ENCODE measurements around the gene TTLL8. TPM values are rescaled to one million over a fixed set of nuclear protein-coding genes. Genes with fewer than 3 reads are reported as not detected.

The TTLL8 gene
- total and polyA plus RNA-seq, 5 donors, result not detected

GRCh38 chr22:49971232-49972162, 86.6 kb downstream of the TTLL8 start:
- 8% methylated on average over 81 of the region's 81 CpGs for WGBS
- peaks cover 12% of the 10 kb centered on the region for H3K4me1 ChIP-seq (ENCODE audit: control insufficient read depth, insufficient read depth, low read length)

GRCh38 chr22:49970528-49971231, 87.4 kb downstream of the TTLL8 start:
- no peaks in the 10 kb centered on the region for H3K9me3 ChIP-seq (ENCODE audit: control insufficient read depth, low read length)
- peaks cover 14% of the 10 kb centered on the region for H3K4me1 ChIP-seq (ENCODE audit: control insufficient read depth, insufficient read depth, low read length)
- peak overlapping the region; percentile 71 for H3K27ac ChIP-seq (ENCODE audit: low read length)
- no peaks in the 10 kb centered on the region for H3K27me3 ChIP-seq (ENCODE audit: control insufficient read depth, insufficient read depth)
- peak overlapping the region; percentile 38 for H3K4me3 ChIP-seq (ENCODE audit: low read length)
- ATAC-seq, result peak; percentile 86 to 93
- intact Hi-C loops (cut with DNase I), result loop anchor here in 2 of 4 donors (5.0 kb wide), 1 partner anchor 38 kb away; no protein-coding TSS in a partner anchor
- DNase-seq, result peak; percentile 96 to 98 (median 97)
- 9% methylated on average over 32 of the region's 32 CpGs for WGBS

More at GRCh38 chr22:49971232-49972162, 86.6 kb downstream of the TTLL8 start:
- intact Hi-C loops (cut with DNase I), result loop anchor here in 2 of 4 donors (5.0 kb wide), 1 partner anchor 39 kb away; no protein-coding TSS in a partner anchor
- DNase-seq (peak; percentile 92 to 94 (median 93)), ATAC-seq (peak; percentile 78 to 83)
- peak overlapping the region; percentile 38 for H3K4me3 ChIP-seq (ENCODE audit: low read length)
- H3K27ac ChIP-seq (ENCODE audit: low read length), result peak overlapping the region; percentile 71
- no peaks in the 10 kb centered on the region for H3K9me3 ChIP-seq (ENCODE audit: control insufficient read depth, low read length)
- no peaks in the 10 kb centered on the region for H3K27me3 ChIP-seq (ENCODE audit: control insufficient read depth, insufficient read depth)

GRCh38 chr22:49969751-49970527, 88.2 kb downstream of the TTLL8 start:
- Histone ChIP-seq H3K27ac (ENCODE audit: low read length) (peak overlapping the region; percentile 28), H3K4me3 (ENCODE audit: low read length) (no peak overlapping the region), H3K9me3 (ENCODE audit: control insufficient read depth, low read length) (no peaks in the 10 kb centered on the region), H3K27me3 (ENCODE audit: control insufficient read depth, insufficient read depth) (no peaks in the 10 kb centered on the region), H3K4me1 (ENCODE audit: control insufficient read depth, insufficient read depth, low read length) (peaks cover 13% of the 10 kb centered on the region)
- intact Hi-C loops (cut with DNase I), result loop anchor here in 2 of 4 donors (5.0 kb wide), 1 partner anchor 38 kb away; no protein-coding TSS in a partner anchor
- ATAC-seq, result no peak
- DNase-seq, result peak; percentile 22 to 63 (median 50)
- 90% methylated on average over 8 of the region's 8 CpGs for WGBS

GRCh38 chr22:49968831-49969661, 89.1 kb downstream of the TTLL8 start:
- Histone ChIP-seq H3K27ac (ENCODE audit: low read length) (peak overlapping the region; percentile 1), H3K9me3 (ENCODE audit: control insufficient read depth, low read length) (no peaks in the 10 kb centered on the region), H3K4me3 (ENCODE audit: low read length) (no peak overlapping the region), H3K27me3 (ENCODE audit: control insufficient read depth, insufficient read depth) (no peaks in the 10 kb centered on the region), H3K4me1 (ENCODE audit: control insufficient read depth, insufficient read depth, low read length) (peaks cover 13% of the 10 kb centered on the region)
- DNase-seq, result peak; percentile 35 to 66 (median 60)
- WGBS, result 96% methylated on average over 16 of the region's 16 CpGs
- no peak for ATAC-seq
- intact Hi-C loops (cut with DNase I), result no loop called here

Other genes starting within 250 kb of the TTLL8 start
- gene BRD1, start 230.4 kb downstream of the TTLL8 start, total RNA-seq, result 10 to 100 TPM; 17.7 to 19.4 (median 18.3) TPM
- 16.3 TPM for gene BRD1, start 230.4 kb downstream of the TTLL8 start, polyA plus RNA-seq
- 1 to 10 TPM; 3.4 to 5.3 (median 4.1) TPM for gene ZBED4, start 204.5 kb downstream of the TTLL8 start, total RNA-seq
- gene ZBED4, start 204.5 kb downstream of the TTLL8 start, polyA plus RNA-seq, result 2.3 TPM
- 10 to 100 TPM; 13.2 to 19.7 (median 17.4) TPM for gene ALG12, start 139.9 kb downstream of the TTLL8 start, total RNA-seq
- gene ALG12, start 139.9 kb downstream of the TTLL8 start, polyA plus RNA-seq, result 13.0 TPM
- gene CRELD2, start 139.7 kb downstream of the TTLL8 start, total RNA-seq, result 10 to 100 TPM; 22.1 to 40.0 (median 26.8) TPM
- gene CRELD2, start 139.7 kb downstream of the TTLL8 start, polyA plus RNA-seq, result 21.8 TPM
- 10 to 100 TPM; 39.9 to 55.8 (median 49.9) TPM for gene PIM3, start 97.5 kb downstream of the TTLL8 start, total RNA-seq
- gene PIM3, start 97.5 kb downstream of the TTLL8 start, polyA plus RNA-seq, result 39.0 TPM
- gene IL17REL, start 45.5 kb downstream of the TTLL8 start, total RNA-seq, result under 1 TPM in 1 of 4 donors, not detected in 3; 0.06 TPM
- not detected for gene IL17REL, start 45.5 kb downstream of the TTLL8 start, polyA plus RNA-seq
- gene MLC1, start 27.1 kb upstream of the TTLL8 start, total RNA-seq, result under 1 TPM in 3 of 4 donors, not detected in 1; 0.14 to 0.71 (median 0.14) TPM
- gene MLC1, start 27.1 kb upstream of the TTLL8 start, polyA plus RNA-seq, result 1.2 TPM
- under 1 TPM; 0.29 to 0.62 (median 0.53) TPM for gene MOV10L1, start 31.7 kb upstream of the TTLL8 start, total RNA-seq
- gene MOV10L1, start 31.7 kb upstream of the TTLL8 start, polyA plus RNA-seq, result 0.63 TPM
- 1 to 10 TPM in 2 of 4 donors, under 1 TPM in 2; 0.43 to 2.1 (median 1.3) TPM for gene PANX2, start 112.4 kb upstream of the TTLL8 start, total RNA-seq
- gene PANX2, start 112.4 kb upstream of the TTLL8 start, polyA plus RNA-seq, result 0.68 TPM
- 10 to 100 TPM; 16.7 to 23.2 (median 20.7) TPM for gene TRABD, start 127.6 kb upstream of the TTLL8 start, total RNA-seq
- gene TRABD, start 127.6 kb upstream of the TTLL8 start, polyA plus RNA-seq, result 25.5 TPM
- 10 to 100 TPM; 14.6 to 16.3 (median 15.3) TPM for gene SELENOO, start 142.7 kb upstream of the TTLL8 start, total RNA-seq
- gene SELENOO, start 142.7 kb upstream of the TTLL8 start, polyA plus RNA-seq, result 17.1 TPM
- gene TUBGCP6, start 186.7 kb upstream of the TTLL8 start, total RNA-seq, result 10 to 100 TPM; 20.6 to 22.8 (median 22.6) TPM
- 20.4 TPM for gene TUBGCP6, start 186.7 kb upstream of the TTLL8 start, polyA plus RNA-seq
- 10 to 100 TPM in 2 of 4 donors, 1 to 10 TPM in 2; 8.7 to 13.5 (median 11.6) TPM for gene HDAC10, start 193.0 kb upstream of the TTLL8 start, total RNA-seq
- gene HDAC10, start 193.0 kb upstream of the TTLL8 start, polyA plus RNA-seq, result 11.6 TPM
- 10 to 100 TPM; 10.5 to 14.8 (median 11.2) TPM for gene MAPK12, start 203.4 kb upstream of the TTLL8 start, total RNA-seq
- gene MAPK12, start 203.4 kb upstream of the TTLL8 start, polyA plus RNA-seq, result 15.2 TPM
- gene MAPK11, start 212.1 kb upstream of the TTLL8 start, total RNA-seq, result 1 to 10 TPM; 6.4 to 7.9 (median 7.4) TPM
- 8.8 TPM for gene MAPK11, start 212.1 kb upstream of the TTLL8 start, polyA plus RNA-seq
- gene PLXNB2, start 249.3 kb upstream of the TTLL8 start, total RNA-seq, result 100 to 1,000 TPM in 1 of 4 donors, 10 to 100 TPM in 3; 80.7 to 110 (median 90.6) TPM
- 60.0 TPM for gene PLXNB2, start 249.3 kb upstream of the TTLL8 start, polyA plus RNA-seq

Data from right cardiac atrium (tissue), 5 donors.